HepG2 (cell line): ENCODE measurements around the gene SDR42E2. TPM values are rescaled to one million over a fixed set of nuclear protein-coding genes. Genes with fewer than 3 reads are reported as not detected.

Experiments
- ADNP ChIP-seq: sonication (generic); formaldehyde crosslinking; IDR thresholded peaks from 2 replicates; pipeline ENCODE4 v1.4.0; 2020; ENCODE audit warnings: missing genetic modification reagents
- BATF2 ChIP-seq: sonication (generic); formaldehyde crosslinking; IDR thresholded peaks from 2 replicates; pipeline ENCODE4 v1.8.0; 2022; ENCODE audit warnings: mild to moderate bottlenecking, missing genetic modification reagents, moderate library complexity
- CREBL2 ChIP-seq: sonication (generic); formaldehyde crosslinking; IDR thresholded peaks from 2 replicates; pipeline ENCODE4 v1.8.1; 2023; ENCODE audit warnings: missing genetic modification reagents, mild to moderate bottlenecking, borderline replicate concordance
- EEA1 ChIP-seq: sonication (generic); formaldehyde crosslinking; IDR thresholded peaks from 2 replicates; pipeline ENCODE4 v1.5.1; 2020; ENCODE audit warnings: mild to moderate bottlenecking, missing genetic modification reagents, borderline replicate concordance
- FOXP1 ChIP-seq, 2 experiments: fragments of 450-650 bp in 1 of 2; IDR thresholded peaks; 2 replicates each; pipeline ENCODE4 v1.6.1; 2017 to 2018; ENCODE audit warnings: antibody characterized with exemption in 1 of 2
- FUBP1 ChIP-seq: sonication (generic); formaldehyde crosslinking; IDR thresholded peaks from 2 replicates; pipeline ENCODE4 v1.5.1; 2020; ENCODE audit warnings: missing genetic modification reagents, mild to moderate bottlenecking, borderline replicate concordance
- GPBP1L1 ChIP-seq: sonication (generic); formaldehyde crosslinking; IDR thresholded peaks from 2 replicates; pipeline ENCODE4 v1.5.0; 2020; ENCODE audit warnings: mild to moderate bottlenecking, missing genetic modification reagents
- HOXA5 ChIP-seq: sonication (generic); formaldehyde crosslinking; IDR thresholded peaks from 2 replicates; pipeline ENCODE4 v1.4.0; 2020; ENCODE audit warnings: missing genetic modification reagents
- KDM1A ChIP-seq: IDR thresholded peaks from 2 replicates; pipeline ENCODE4 v1.6.1; 2016; ENCODE audit warnings: missing compliant biosample characterization
- KDM5A ChIP-seq: fragments of 200-600 bp; sonication (generic); IDR thresholded peaks from 2 replicates; pipeline ENCODE4 v1.7.0; 2018; ENCODE audit warnings: antibody characterized with exemption, mild to moderate bottlenecking, low read length, borderline replicate concordance
- MZF1 ChIP-seq: sonication (generic); formaldehyde crosslinking; IDR thresholded peaks from 2 replicates; pipeline ENCODE4 v1.8.1; 2023; ENCODE audit warnings: mild to moderate bottlenecking, missing genetic modification reagents, borderline replicate concordance
- NFIB ChIP-seq: sonication (generic); formaldehyde crosslinking; IDR thresholded peaks from 2 replicates; pipeline ENCODE4 v1.9.0; 2021; ENCODE audit warnings: missing genetic modification reagents, mild to moderate bottlenecking, borderline replicate concordance
- PCBP1 ChIP-seq: fragments of 200-400 bp; formaldehyde crosslinking; IDR thresholded peaks from 2 replicates; pipeline ENCODE4 v1.6.1; 2017; ENCODE audit warnings: mild to moderate bottlenecking, low read depth, low read length, borderline replicate concordance
- PLSCR1 ChIP-seq: sonication (generic); formaldehyde crosslinking; IDR thresholded peaks from 2 replicates; pipeline ENCODE4 v1.5.0; 2020; ENCODE audit warnings: missing genetic modification reagents, mild to moderate bottlenecking, borderline replicate concordance
- SIN3B ChIP-seq: fragments of 150-350 bp; IDR thresholded peaks from 2 replicates; pipeline ENCODE4 v1.6.1; 2014; ENCODE audit warnings: low read length
- SMYD3 ChIP-seq: sonication (generic); formaldehyde crosslinking; IDR thresholded peaks from 2 replicates; pipeline ENCODE4 v1.8.1; 2023; ENCODE audit warnings: mild to moderate bottlenecking, missing genetic modification reagents
- ZNF274 ChIP-seq: sonication (generic); formaldehyde crosslinking; IDR thresholded peaks from 2 replicates; pipeline ENCODE4 v1.5.1; 2020; ENCODE audit warnings: mild to moderate bottlenecking, missing genetic modification reagents
- ZNF367 ChIP-seq: sonication (generic); formaldehyde crosslinking; IDR thresholded peaks from 2 replicates; pipeline ENCODE4 v1.4.0; 2020; ENCODE audit warnings: missing genetic modification reagents, borderline replicate concordance
- ZNF670 ChIP-seq: sonication (generic); formaldehyde crosslinking; IDR thresholded peaks from 2 replicates; pipeline ENCODE4 v1.8.0; 2022; ENCODE audit warnings: mild to moderate bottlenecking, missing genetic modification reagents, borderline replicate concordance
- polyA plus RNA-seq, 8 experiments: library from polyadenylated mRNA; depleted of rRNA in 3 of 8; stranded (reverse) in 7 of 8; unstranded in 1 of 8; fragments of >200 nt; fragmentation: Illumina TruSeq in 4 of 8; extraction: Trizol in 4 of 8; gene quantifications; 2 replicates each; pipeline versions ENCODE4 v1.2.1 to v1.2.3, GENCODE V29; 2011 to 2016; ENCODE audit warnings: low read depth in 4 of 8, missing spikeins in 1 of 8, mixed read lengths in 1 of 8; ENCODE audit not compliant: insufficient read depth in 1 of 8
- total RNA-seq, 5 experiments: library from RNA; depleted of rRNA; stranded (reverse); fragments of >200 nt; fragmentation: Illumina TruSeq; extraction: Trizol; gene quantifications; 2 replicates each; pipeline ENCODE4 v1.2.3, GENCODE V29; 2016; ENCODE audit warnings: low read depth in 1 of 5

Gene SDR42E2
- total and polyA plus RNA-seq, 2 of the 13 experiments (the other 11 are each of a cell fraction or from before 2014, with no cell fraction given), result 0.05 to 0.11 TPM

GRCh38 chr16:22206842-22207714 is 44.8 kb downstream of the SDR42E2 start (continued):
- TF ChIP-seq CREBL2, result no peak
- TF ChIP-seq PCBP1, result 0 out of 2 replicates have a peak, but pooled peaks have one; percentile 86
- TF ChIP-seq SIN3B, result 0 out of 2 replicates have a peak, but pooled peaks have one; percentile 3
- TF ChIP-seq FUBP1 (CRISPR knock-in tag), result no peak
- TF ChIP-seq EEA1 (CRISPR knock-in tag), result 0 out of 2 replicates have a peak, but pooled peaks have one; percentile 1
- TF ChIP-seq KDM1A (CRISPR knock-in tag), result peak; percentile 77; the same call in 1 of the 2 replicates
- peak; percentile 51; the same call in 1 of the 2 replicates for TF ChIP-seq MZF1 (CRISPR knock-in tag)
- peak; percentile 18 for TF ChIP-seq ZNF274 (CRISPR knock-in tag)
- peak; percentile 46; the same call in 1 of the 2 replicates for TF ChIP-seq HOXA5 (CRISPR knock-in tag)
- no peak for TF ChIP-seq PLSCR1 (CRISPR knock-in tag)
- peak; percentile 40; the same call in 1 of the 2 replicates for TF ChIP-seq ZNF367 (CRISPR knock-in tag)
- no peak for TF ChIP-seq FOXP1 (IDR thresholded peaks at IDR 0.05)
- TF ChIP-seq FOXP1 (CRISPR knock-in tag; IDR thresholded peaks at IDR 0.05), result no peak
- TF ChIP-seq GPBP1L1 (CRISPR knock-in tag), result no peak
- no peak for TF ChIP-seq NFIB (CRISPR knock-in tag)
- TF ChIP-seq ADNP (CRISPR knock-in tag), result peak; percentile 90; the same call in 1 of the 2 replicates
- TF ChIP-seq BATF2 (CRISPR knock-in tag), result peak; percentile 3; the same call in 1 of the 2 replicates
- peak; percentile 27; the same call in 1 of the 2 replicates for TF ChIP-seq ZNF670
- no peak for TF ChIP-seq SMYD3
- peak; percentile 59; the same call in 1 of the 2 replicates for TF ChIP-seq KDM5A
